HEK293T (cell line): ENCODE results near the gene IGSF8.

Experiments
- ARNT ChIP-seq: fragments of 450-650 bp; IDR thresholded peaks from 2 replicates; pipeline ENCODE4 v1.6.1; 2017; ENCODE audit warnings: mild to moderate bottlenecking
- ELF4 ChIP-seq: fragments of 450-650 bp; IDR thresholded peaks from 2 replicates; pipeline ENCODE4 v1.6.1; 2017; ENCODE audit warnings: antibody characterized with exemption
- FOXA1 ChIP-seq: fragments of 450-650 bp; IDR thresholded peaks from 2 replicates; pipeline ENCODE4 v1.6.1; 2016; ENCODE audit warnings: mild to moderate bottlenecking
- L3MBTL2 ChIP-seq: fragments of 450-650 bp; conservative IDR thresholded peaks from 2 replicates; pipeline ENCODE4 v1.6.1; 2016; ENCODE audit warnings: mild to moderate bottlenecking
- SP1 ChIP-seq: fragments of 450-650 bp; IDR thresholded peaks from 2 replicates; pipeline ENCODE4 v1.6.1; 2017
- SUZ12 ChIP-seq: fragments of 450-650 bp; IDR thresholded peaks from 2 replicates; pipeline ENCODE4 v1.6.1; 2016; ENCODE audit warnings: mild to moderate bottlenecking
- ZNF384 ChIP-seq: fragments of 450-650 bp; IDR thresholded peaks from 2 replicates; pipeline ENCODE4 v1.6.1; 2016

DNA sequence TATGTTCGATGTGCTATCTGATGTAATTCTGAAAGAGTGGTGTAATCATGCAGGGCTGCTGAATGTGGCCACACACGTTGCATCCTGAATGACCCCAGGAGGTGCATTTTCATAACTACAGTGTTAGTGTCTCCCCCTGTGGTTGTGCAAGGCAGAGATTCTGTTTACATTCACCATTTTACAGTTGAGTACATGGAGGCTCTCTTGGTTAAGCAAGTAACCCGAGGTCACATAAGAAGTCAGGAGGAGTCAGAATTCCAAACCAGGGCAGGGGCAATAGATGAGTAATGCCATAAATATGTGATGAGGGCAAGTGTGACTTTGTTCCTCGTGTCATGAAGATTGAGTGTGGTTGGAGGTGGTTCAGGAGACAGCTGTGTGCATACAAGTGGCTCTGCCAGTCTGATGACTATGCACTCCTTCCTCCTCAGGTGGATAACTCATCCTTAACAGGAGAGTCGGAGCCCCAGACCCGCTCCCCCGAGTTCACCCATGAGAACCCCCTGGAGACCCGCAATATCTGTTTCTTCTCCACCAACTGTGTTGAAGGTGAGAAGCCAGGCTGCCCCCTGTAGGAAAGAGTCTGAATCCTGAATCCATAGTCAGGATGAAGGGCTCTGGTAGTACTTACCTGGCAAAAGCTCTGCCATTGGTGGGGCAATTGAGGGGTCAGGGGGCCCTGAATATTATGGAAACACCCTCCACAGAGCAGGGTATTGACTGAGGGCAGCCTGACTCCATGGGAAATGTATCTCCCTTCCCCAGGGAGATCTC lies 26.5 kb upstream of the IGSF8 start:
- TF ChIP-seq SP1 (no peak), FOXA1 (no peak), SUZ12 (no peak), L3MBTL2 (no peak), ARNT (no peak), ELF4 (no peak), ZNF384 (no peak)
